Measurements from ENCODE around the gene VWF.
A peak's percentile ranks its signal among the peaks of the same experiment; 100 is the strongest.

Gene VWF

GRCh38 chr12:6039894-6040601 is 84.4 kb downstream of the VWF start:
- H3K79me2 ChIP-seq (ENCODE audit: insufficient read depth, low read length), result no peaks in the 10 kb centered on the region
- H3F3A ChIP-seq (ENCODE audit: insufficient read depth, low read length), result no peaks in the 10 kb centered on the region
- no peak overlapping the region for H3K4me2 ChIP-seq (ENCODE audit: low read length)
- no peak overlapping the region for H3K9ac ChIP-seq (ENCODE audit: low read length)
- no peak overlapping the region for H2AFZ ChIP-seq (ENCODE audit: low read length)
- H3K4me1 ChIP-seq (ENCODE audit: insufficient read depth, low read length, severe bottlenecking), result no peaks in the 10 kb centered on the region
- H4K20me1 ChIP-seq (ENCODE audit: insufficient read depth, low read length), result no peaks in the 10 kb centered on the region
- H3K4me3 ChIP-seq (ENCODE audit: low read depth, low read length, poor library complexity, severe bottlenecking), result no peak overlapping the region
- no peaks in the 10 kb centered on the region for H3K9me2 ChIP-seq (ENCODE audit: low read depth, low read length)
- H3K27ac ChIP-seq (ENCODE audit: low read depth, low read length, poor library complexity, severe bottlenecking), result no peak overlapping the region
- 0 out of 2 replicates have a peak, but pooled peaks cover 6% of the 10 kb centered on the region for H3K27me3 ChIP-seq (ENCODE audit: insufficient read depth, low read length)
- TF ChIP-seq CTCF (IDR thresholded peaks at IDR 0.05; ENCODE audit: low read length), result peak; percentile 91
- no peak for TF ChIP-seq EZH2 (IDR thresholded peaks at IDR 0.05; ENCODE audit: borderline replicate concordance, low read length)
- H3K9me3 ChIP-seq (ENCODE audit: low read length), result no peaks in the 10 kb centered on the region
- H3K36me3 ChIP-seq (ENCODE audit: insufficient read depth, low read length), result no peaks in the 10 kb centered on the region

- no peak overlapping the region for H3K9ac ChIP-seq (ENCODE audit: low read length)
- no peaks in the 10 kb centered on the region for H3F3A ChIP-seq (ENCODE audit: insufficient read depth, low read length)
- no peaks in the 10 kb centered on the region for H3K9me2 ChIP-seq (ENCODE audit: low read depth, low read length)
- H3K9me3 ChIP-seq (ENCODE audit: low read length), result no peaks in the 10 kb centered on the region
- no peaks in the 10 kb centered on the region for H3K79me2 ChIP-seq (ENCODE audit: insufficient read depth, low read length)
- H3K4me3 ChIP-seq (ENCODE audit: low read depth, low read length, poor library complexity, severe bottlenecking), result no peak overlapping the region
- H2AFZ ChIP-seq (ENCODE audit: low read length), result no peak overlapping the region
- H3K36me3 ChIP-seq (ENCODE audit: insufficient read depth, low read length), result no peaks in the 10 kb centered on the region
- H4K20me1 ChIP-seq (ENCODE audit: insufficient read depth, low read length), result no peaks in the 10 kb centered on the region
- TF ChIP-seq CTCF (IDR thresholded peaks at IDR 0.05; ENCODE audit: low read length), result peak; percentile 88
- TF ChIP-seq EZH2 (IDR thresholded peaks at IDR 0.05; ENCODE audit: borderline replicate concordance, low read length), result no peak
- H3K27me3 ChIP-seq (ENCODE audit: insufficient read depth, low read length), result no peaks in the 10 kb centered on the region
- no peak overlapping the region for H3K4me2 ChIP-seq (ENCODE audit: low read length)
- no peak overlapping the region for H3K27ac ChIP-seq (ENCODE audit: low read depth, low read length, poor library complexity, severe bottlenecking)
- H3K4me1 ChIP-seq (ENCODE audit: insufficient read depth, low read length, severe bottlenecking), result no peaks in the 10 kb centered on the region
These were observed 86.3 kb downstream of the VWF start for GRCh38 chr12:6038160-6038559.

GRCh38 chr12:6037459-6037858 is 87.0 kb downstream of the VWF start:
- Histone ChIP-seq H3K79me2 (ENCODE audit: insufficient read depth, low read length) (no peaks in the 10 kb centered on the region), H3F3A (ENCODE audit: insufficient read depth, low read length) (no peaks in the 10 kb centered on the region), H3K4me1 (ENCODE audit: insufficient read depth, low read length, severe bottlenecking) (no peaks in the 10 kb centered on the region), H3K27ac (ENCODE audit: low read depth, low read length, poor library complexity, severe bottlenecking) (no peak overlapping the region), H3K4me2 (ENCODE audit: low read length) (no peak overlapping the region), H4K20me1 (ENCODE audit: insufficient read depth, low read length) (no peaks in the 10 kb centered on the region), H3K36me3 (ENCODE audit: insufficient read depth, low read length) (no peaks in the 10 kb centered on the region), H3K27me3 (ENCODE audit: insufficient read depth, low read length) (no peaks in the 10 kb centered on the region), H3K9ac (ENCODE audit: low read length) (no peak overlapping the region), H3K9me3 (ENCODE audit: low read length) (no peaks in the 10 kb centered on the region), H2AFZ (ENCODE audit: low read length) (no peak overlapping the region), H3K4me3 (ENCODE audit: low read depth, low read length, poor library complexity, severe bottlenecking) (no peak overlapping the region), H3K9me2 (ENCODE audit: low read depth, low read length) (no peaks in the 10 kb centered on the region)
- TF ChIP-seq CTCF (IDR thresholded peaks at IDR 0.05; ENCODE audit: low read length), result no peak
- no peak for TF ChIP-seq EZH2 (IDR thresholded peaks at IDR 0.05; ENCODE audit: borderline replicate concordance, low read length)

Data from OCI-LY1 (cell line).